IPS-NIHi7 (cell line): ENCODE data around the gene DIS3L2.
"Not testable (repeated sequence)": the region's sequence is repeated elsewhere in the genome, so short reads cannot be mapped to it uniquely, and the experiment has no call there.

Source experiments
- DNase-seq: peaks from one replicate; pipeline ENCODE4 v3.0.0; 2012; ENCODE audit warnings: mixed read lengths; ENCODE audit errors: extremely low spot score

The DIS3L2 gene

GRCh38 chr2:232174662-232175061 is 213.1 kb downstream of the DIS3L2 start:
- DNase-seq = no peak

GRCh38 chr2:232176587-232176986 is 215.1 kb downstream of the DIS3L2 start:
- DNase-seq = not testable (repeated sequence)

- no peak for DNase-seq
Observed at GRCh38 chr2:232183279-232183678, 221.8 kb downstream of the DIS3L2 start.

- no peak for DNase-seq
Observed at GRCh38 chr2:232184346-232184745, 222.8 kb downstream of the DIS3L2 start.

GRCh38 chr2:232190796-232191195 is 229.3 kb downstream of the DIS3L2 start:
- no peak for DNase-seq

GRCh38 chr2:232195487-232195886 is 234.0 kb downstream of the DIS3L2 start:
- DNase-seq = no peak

- no peak for DNase-seq
Observed at GRCh38 chr2:232196802-232197201, 235.3 kb downstream of the DIS3L2 start.

GRCh38 chr2:232200195-232200594 is 238.7 kb downstream of the DIS3L2 start:
- no peak for DNase-seq

GRCh38 chr2:232203166-232203891 is 241.8 kb downstream of the DIS3L2 start:
- no peak for DNase-seq

GRCh38 chr2:232203936-232204335 is 242.4 kb downstream of the DIS3L2 start:
- DNase-seq = no peak

GRCh38 chr2:232204457-232204931 is 243.0 kb downstream of the DIS3L2 start:
- no peak for DNase-seq

GRCh38 chr2:232207174-232207573 is 245.7 kb downstream of the DIS3L2 start:
- DNase-seq = no peak

GRCh38 chr2:232210306-232210705 is 248.8 kb downstream of the DIS3L2 start:
- no peak for DNase-seq

- DNase-seq = no peak
Observed at GRCh38 chr2:232211743-232212686, 250.5 kb downstream of the DIS3L2 start.

- DNase-seq = no peak
Observed at GRCh38 chr2:232213176-232213575, 251.7 kb downstream of the DIS3L2 start.

GRCh38 chr2:232214053-232214452 is 252.5 kb downstream of the DIS3L2 start:
- DNase-seq = no peak

GRCh38 chr2:232216028-232216427 is 254.5 kb downstream of the DIS3L2 start:
- DNase-seq = no peak

GRCh38 chr2:232218778-232219495 is 257.4 kb downstream of the DIS3L2 start:
- DNase-seq = no peak

GRCh38 chr2:232219496-232219870 is 258.0 kb downstream of the DIS3L2 start:
- no peak for DNase-seq

- no peak for DNase-seq
Observed at GRCh38 chr2:232219932-232220331, 258.4 kb downstream of the DIS3L2 start.

GRCh38 chr2:232225429-232225828 is 263.9 kb downstream of the DIS3L2 start:
- DNase-seq = no peak

- no peak for DNase-seq
Observed at GRCh38 chr2:232225895-232226294, 264.4 kb downstream of the DIS3L2 start.
